22Rv1 (cell line): ENCODE measurements around the gene DNAJC7.

Source experiments
- CTCF ChIP-seq: fragments of 450-650 bp; IDR thresholded peaks from 2 replicates; pipeline ENCODE4 v1.5.1; 2017; ENCODE audit warnings: mild to moderate bottlenecking
- ZFX ChIP-seq: fragments of 450-650 bp; IDR thresholded peaks from 2 replicates; pipeline ENCODE4 v1.6.1; 2017; ENCODE audit warnings: antibody characterized with exemption, borderline replicate concordance

GRCh38 chr17:42039794-42040763 lies 22.8 kb upstream of the DNAJC7 start:
- TF ChIP-seq CTCF (no peak), ZFX (no peak)
